SHP77 treated with DMSO at 0.1 percent for 48 hours (cell line): ENCODE measurements around the gene SELENOS.

ENCODE experiments used
- DNase-seq: peaks from one replicate; lab custom pipeline; 2025; lab: John Stamatoyannopoulos, UW

Gene SELENOS

DNA sequence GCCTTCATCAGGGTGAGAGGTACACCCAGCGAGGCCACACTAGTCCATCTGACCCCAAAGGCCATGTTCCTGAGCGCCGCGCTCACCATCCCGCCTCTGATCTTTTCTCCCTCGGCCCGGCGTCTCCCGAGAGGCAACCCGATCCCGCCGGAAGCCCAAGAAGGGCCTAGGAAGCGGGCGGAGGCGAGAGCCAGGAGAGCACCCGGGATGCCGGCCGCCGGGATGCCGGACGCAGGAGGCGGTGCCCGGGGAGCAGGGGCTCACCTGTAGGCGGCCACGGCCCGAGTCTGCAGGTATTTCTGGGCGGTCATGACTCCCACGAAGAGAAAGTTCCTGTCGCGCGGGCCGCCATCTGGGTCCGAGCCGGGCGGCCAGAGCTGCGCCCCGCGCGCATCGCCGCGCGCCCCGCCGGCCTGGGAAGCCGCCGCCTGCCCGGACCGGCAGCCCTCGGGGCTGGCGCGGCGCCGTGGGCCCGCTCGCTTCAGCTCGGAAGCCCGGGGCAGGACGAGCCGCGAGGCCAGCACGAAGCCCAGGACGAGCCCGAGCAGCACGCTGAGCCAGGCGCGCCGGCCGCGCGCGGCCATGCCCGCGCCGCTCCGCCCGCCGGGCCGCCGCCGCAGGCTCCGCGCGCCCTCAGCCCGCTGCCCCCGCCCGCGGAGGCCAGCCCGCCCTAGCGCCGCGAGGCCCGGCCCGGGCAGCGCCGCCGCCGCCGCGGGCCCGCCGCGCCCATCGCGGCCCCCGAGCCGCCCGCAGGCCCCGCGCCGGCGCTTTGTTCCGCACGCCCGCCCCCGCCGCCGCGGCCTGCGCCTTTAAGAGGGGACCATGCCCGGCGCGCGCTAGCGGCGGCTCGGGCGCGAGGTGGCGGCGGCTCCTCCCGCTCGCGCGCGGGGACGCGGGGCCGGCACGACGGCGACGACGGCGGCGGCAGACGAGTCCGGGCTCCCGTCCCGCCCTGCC lies 26.1 kb downstream of the SELENOS start:
- DNase-seq, result no peak

DNA sequence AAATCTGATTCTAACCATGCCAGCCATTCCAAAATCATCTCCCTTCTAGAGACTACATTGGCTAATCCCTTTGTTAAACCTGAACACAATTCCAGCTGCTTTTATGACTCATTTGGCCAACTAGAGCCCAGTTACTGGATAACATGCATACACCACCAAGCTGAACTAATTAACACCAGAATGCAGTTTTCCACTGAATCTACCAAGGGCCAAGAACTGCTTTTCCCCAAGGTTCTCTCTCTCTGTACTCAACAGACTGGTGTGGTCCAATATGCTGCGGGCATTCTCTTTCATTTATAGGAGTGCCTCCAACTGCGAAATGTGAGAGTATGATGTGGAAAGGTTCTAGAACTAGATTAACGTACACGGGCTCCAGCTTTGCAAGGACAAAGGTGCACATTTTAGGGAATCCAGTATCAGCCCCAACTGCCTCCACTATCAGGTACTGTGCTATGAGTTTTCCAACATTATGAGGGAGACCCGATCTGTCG lies 26.9 kb downstream of the SELENOS start:
- DNase-seq, result no peak

DNA sequence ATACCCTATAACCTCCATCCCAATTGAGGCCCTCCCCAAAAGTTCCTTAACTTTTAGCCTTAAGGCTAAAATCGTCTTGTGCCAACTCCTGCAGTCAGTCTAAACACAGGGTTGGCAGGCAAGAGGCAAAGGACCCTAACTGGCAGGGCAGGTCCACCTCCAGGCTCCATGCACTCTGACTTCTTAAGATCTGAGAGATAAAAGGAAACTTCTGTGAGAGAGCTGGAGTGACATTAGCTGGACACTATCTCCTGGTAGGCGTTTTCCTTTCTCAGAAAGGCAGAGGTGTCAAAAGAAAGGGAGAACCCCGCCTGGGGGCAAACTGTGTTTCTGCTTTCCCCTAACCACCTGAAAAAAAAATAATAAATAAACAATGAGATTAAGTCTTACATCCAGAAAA lies 29.0 kb downstream of the SELENOS start:
- DNase-seq, result no peak

DNA sequence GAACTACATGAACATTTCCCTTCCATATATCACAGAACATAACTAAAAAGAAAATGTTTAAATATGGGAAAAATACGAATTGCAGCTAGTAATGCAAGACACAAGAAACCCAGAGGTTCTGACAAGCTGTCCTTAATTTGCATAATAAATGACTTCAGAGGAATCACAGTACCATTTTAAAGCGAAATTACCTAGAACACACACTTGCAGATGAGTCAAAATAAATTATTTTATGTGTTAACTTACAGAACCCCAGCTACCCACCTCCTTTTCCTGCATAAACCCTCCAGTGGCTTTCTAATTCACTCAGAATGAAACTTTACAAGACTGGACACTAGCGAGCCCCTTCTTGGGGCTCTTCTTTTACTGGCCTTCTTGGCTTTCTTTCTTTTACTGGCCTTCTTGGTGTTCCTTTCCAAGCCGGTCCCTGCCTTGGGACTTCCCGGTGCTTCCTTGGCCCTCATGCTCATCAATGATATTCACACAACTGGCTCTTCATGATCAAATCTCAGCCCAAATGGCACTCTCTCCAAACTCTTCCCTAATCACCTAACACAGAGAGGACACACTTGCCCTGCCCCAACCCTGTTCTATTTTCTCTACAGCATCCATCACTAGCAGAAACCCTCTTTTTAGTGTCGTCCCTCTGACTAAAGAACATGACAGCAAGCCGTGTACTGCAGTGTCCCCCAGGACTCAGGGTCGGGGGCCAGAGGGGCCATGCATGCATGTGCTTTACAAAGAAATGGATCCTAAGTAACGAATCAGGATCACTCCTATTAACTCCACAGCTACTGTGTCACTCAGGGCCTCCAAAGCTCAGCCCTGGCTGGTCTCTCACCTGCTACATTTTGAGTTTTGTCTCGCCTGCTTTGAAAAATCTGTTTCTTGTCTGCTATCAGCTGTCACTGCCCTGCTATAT lies 30.2 kb downstream of the SELENOS start:
- DNase-seq, result no peak

DNA sequence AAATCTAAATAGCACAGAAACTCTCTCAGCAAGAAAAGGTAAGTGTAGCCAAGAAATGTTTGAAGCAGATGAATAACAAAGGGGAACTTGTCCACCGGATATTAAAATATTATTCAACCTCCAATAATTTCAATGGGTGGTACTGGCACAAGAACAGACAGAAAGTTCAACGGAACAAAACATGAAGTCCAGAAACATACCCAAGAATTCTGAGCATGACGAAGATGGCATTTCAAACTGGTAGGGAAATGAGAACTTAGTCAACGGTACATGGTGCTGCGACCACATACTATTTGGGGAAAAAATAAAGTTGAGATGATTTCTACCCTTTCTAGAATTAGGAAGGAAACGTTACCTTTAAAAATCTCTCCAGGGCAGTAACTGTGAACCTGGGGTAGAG lies 30.9 kb downstream of the SELENOS start:
- DNase-seq, result no peak

DNA sequence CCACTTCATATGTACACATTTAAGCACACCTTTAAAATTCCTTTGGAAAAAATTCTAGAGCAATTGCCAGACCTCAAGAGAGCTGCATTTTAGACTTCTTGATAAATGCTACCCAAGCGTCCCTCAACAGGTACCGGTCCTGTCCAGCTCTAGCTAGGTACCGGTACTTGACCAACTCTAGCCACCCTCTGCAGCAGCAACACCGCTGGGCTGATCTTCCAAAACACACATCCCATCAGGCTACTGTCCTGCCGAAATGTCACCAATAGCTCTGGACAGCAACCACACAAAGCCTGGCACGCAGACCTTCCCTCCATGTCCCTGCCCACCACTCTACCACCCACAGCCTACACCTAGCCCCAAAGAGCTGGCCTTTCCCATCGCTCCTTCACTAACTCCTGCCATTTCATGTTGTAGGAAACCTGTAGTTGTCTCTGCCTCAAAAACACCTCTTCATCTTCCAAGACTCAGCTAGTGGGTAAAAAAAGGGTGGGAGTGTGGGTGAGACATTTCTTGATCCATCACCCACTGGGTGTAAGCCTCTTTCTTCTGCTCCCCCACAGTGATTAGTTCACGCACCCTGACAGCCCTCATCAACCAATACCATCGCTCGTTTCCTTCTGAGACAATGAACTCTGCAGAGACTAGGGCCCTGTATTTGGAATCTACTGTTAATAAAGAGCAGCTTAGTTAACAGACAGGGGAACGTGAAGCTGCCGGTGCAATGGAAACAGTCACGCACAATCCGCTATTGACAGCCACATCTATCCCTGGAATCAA lies 32.2 kb downstream of the SELENOS start:
- DNase-seq, result no peak

DNA sequence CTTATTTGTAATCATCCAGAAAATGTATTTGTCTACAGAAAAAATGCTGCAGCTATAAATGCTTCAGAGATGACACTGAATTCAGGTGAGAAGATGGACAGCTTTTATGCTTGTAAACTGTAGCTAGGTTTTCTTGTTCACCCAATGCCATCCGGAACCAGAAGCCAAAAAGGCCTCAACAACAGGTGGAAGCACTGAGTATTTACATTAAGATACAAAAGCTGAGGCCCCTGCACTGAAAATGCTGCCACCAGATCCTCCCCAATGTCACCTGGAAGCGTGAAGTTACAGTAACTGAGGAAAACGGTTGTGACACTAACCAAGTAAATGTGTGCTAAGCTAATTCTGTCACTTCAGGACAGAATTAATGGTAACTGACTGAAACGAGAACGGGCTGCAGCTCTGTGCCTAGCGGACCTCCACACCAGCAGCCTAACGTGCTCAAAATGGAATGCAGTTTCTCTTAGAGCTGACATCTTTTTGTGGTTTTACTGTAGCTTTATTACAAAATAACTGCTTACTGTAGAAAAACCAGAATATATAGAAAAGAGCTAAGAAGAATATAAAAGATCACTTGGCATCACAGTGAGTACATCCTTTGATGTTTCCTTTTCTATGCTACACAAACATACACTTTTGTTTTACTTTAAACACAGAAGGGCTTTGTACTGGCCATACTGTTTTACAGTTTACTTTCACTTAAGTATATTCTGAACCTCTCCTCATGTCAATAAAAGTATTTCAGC lies 33.1 kb downstream of the SELENOS start:
- DNase-seq, result no peak

DNA sequence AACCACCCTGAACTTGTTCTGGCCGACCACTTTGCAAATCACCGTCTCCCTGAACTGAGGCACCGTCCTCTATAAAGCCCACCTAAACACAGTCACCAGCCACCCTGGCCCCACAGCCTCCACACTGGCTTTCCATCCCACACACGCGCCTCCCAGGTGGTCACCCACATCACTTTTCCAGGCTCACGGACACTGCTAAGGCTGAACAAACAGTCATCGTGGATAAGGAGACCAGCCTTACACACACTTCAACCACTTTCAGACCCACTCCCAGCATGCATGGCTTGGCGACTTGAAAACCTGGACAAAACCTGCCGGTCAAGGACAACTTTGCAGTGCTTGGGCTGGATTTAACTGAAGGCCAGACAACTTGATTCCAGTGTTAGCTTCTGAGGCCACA lies 33.9 kb downstream of the SELENOS start:
- DNase-seq, result no peak

DNA sequence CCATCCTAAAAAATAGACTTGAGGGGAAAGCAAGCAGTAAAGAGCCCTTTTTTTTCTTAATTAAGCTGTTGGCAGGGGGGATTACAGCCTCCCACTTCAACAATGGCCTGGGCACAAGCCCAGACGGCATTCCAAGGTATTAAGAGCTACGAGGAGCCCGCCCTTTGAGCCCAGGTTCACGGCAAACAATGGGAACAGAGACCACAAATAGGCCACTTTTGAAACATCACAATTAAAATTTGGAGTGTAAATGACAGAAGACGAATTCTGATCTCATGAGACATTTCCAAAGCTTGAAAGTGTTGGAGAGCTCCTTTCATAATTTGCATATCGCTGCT lies 34.3 kb downstream of the SELENOS start:
- DNase-seq, result no peak

DNA sequence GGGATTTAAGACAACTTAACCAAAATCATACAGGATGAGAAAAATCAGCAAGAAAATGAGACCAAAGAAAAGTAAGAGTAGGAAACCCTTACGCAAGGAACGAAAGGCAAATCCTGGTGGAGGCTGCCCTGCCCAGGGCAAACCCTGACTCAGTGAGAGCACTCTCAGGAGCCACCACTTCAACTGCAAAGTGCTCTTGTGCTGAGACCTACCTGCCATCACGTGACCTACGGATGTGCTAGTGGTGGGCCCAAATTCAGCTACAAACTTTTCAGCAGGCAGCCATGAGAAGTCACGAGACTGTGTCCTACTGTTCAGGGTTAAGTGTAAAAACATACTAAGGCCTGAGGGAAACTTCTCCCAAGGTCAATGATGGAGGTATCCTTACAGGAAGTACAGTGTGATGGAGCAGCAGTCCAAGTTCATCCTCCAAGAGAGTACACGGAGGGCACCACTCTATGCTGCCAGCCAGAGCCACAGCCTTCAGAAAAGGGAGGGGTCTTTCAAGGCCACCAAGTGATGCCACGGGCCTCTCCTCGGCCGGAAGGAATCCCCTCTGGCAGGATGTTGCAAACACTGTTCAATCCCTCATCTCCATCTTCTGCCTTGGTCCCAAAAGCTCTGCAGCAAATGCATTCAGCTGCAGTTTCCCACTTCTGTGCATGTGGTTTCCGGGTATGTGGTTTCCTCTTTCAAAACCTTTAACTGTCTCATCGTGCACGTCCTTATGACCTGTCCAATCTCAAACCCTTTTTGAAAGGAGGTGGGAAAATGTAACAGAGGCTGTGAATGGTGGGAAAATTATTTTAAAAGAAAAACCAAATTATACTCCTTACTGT lies 34.9 kb downstream of the SELENOS start:
- no peak for DNase-seq

DNA sequence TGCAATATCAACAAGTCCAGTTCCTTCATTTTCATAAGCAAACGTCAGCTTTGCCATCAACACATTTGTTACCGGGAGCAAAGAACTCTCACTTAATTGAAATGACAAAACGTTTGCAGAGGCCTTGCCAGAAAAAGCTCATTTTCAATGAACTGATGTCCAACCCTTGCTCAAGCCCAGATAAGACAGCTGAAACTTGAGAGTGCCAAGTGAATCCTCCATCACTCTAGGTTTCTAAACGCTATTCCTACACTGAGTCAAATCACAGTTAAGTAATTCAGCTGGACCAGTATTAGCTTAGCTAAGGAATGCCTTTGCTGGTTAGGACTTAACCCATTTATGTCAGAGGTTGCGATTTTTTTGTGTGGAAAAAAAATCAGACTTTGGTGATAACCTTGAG lies 36.9 kb downstream of the SELENOS start:
- DNase-seq, result no peak

DNA sequence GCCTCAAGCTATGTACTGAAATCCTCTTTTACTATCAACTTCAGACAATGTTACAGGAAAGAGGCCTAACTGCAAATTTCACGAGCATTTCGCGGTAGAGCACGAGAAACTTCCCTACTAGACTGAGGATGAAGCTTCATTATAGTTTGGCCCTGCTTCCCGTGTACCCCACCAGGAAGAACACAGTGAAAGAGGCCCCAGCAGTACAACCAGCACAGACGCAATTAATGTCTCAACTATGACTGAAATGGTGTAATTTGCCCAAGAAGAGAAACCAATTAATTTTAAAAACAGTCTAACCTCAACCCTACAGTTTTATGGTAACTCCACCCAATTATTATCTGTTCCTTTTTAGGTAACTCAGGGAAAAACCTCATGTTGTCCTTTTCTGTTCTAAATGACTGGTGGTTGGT lies 37.6 kb downstream of the SELENOS start:
- DNase-seq, result no peak

DNA sequence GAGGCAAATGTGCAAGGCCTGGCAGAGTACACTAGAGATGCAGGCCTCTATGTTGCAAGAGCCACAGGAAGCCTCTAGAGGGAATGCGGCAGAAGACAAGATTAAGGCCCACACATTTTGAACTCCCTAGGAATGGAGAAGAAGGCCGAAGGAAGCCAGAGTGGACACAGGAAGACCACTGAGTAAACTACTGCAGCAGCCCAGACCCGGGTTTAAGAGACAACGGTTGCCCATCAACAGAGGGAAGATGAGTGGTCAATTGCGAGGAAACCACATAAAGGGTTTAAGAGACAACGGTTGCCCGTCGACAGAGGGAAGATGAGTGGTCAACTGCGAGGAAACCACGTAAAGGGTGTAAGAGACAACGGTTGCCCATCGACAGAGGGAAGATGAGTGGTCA lies 40.0 kb downstream of the SELENOS start:
- DNase-seq, result no peak

DNA sequence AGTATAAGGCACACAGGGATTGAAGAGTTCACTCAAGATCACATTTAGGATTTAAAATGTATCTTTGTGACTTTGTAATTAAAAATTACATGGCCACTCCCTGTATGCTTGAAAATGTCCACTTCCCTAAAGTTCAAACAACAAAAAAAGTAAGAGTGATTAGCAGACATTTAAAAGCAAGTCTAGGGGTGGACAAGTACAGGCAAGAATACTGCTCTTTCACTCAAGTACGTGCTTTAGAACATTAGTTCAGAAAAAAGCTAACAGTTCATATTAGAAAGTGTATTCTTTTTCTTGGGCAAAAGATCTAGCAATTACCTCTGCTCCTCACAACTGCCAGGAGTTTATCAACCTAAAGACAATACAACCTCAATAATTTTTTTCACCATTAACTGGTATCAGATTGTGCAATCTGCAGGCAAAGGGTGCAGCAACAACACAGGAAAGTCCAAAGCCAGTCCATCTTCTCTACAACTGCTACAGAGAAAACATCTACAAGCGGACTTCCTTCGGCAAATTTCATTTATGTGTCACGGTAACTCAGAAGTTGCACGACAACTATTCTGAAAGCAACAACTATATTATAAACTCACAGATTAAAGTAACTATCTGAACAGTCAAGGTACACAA lies 43.5 kb downstream of the SELENOS start:
- DNase-seq, result no peak

DNA sequence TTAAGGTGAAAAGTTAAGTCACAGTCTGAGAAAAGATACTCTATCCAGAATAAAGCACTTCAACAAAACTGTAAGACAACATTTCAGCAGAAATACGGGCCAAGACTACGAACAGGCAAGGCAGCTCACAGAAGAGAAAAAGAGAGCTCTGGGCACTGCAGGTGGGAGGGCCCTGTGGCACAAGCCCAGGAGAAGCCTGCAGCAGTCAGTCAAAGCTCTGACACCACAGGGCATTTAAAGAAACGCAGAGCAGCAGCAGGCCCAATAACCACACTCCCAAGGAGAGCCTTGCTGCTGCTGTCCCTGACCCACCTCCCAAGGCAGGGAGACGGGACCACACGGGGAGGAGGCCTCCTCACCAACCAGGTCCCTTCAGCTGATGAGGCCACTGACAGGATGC lies 44.6 kb downstream of the SELENOS start:
- DNase-seq, result no peak

DNA sequence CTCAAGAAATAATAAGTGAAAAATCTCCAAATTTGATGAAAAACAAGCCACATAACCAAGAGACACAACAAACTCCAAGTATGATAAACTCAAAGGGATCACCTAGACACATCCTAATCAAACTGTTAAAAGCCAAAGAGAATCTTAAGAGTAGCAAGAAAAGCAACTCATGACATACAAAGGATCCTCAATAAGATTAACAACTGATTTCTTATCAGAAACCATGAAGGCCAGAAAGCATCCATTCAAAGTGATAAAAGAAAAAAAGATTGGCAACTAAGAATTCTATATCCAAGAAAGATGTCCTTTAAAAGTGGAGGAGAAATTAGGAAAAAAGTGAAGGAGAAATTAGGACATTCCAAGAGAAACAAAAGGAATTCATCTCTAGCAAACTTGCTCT lies 49.0 kb downstream of the SELENOS start:
- DNase-seq, result no peak

DNA sequence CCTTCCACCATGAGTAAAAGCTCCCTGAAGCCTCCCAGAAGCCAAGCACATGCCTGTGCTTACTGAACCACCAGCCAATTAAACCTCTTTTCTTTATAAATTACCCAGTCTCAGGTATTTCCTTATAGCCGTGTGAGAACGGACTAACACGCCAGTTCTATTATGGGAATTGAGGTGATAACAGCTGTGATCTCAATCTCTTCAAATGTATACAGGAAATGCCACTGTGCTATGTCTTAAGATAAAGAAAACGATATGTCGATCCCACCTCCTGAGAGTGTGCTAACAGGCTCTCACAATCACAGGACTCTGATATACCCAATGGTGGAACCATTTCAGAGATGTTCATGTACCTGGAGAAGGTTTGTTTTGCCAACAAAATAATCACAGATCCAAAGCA lies 51.6 kb downstream of the SELENOS start:
- no peak for DNase-seq
